Measurements from ENCODE around the gene GLIS2.

DNA sequence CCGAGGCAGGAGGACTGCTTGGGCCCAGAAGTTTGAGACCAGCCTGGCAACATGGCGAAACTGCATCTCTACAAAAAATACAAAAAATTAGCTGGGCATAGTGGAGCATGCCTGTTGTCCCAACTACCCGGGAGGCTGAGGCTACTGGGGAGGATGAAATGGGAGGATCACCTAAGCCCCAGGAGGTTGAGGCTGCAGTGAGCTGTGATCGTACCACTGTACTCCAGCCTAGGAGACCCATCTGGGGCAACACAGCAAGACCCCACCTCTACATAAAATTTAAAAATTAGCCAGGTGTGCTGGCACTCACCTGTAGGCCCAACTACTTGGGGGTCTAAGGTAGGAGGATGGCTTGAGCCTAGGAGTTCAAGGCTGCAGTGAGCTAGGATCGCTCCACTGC is 33.5 kb downstream of the GLIS2 start:
- TF ChIP-seq EZH2 (IDR thresholded peaks at IDR 0.05) (no peak), FOXP2 (optimal IDR thresholded peaks at IDR 0.05; ENCODE audit: control extremely low read depth, extremely low read length, insufficient read depth) (no peak)
